Measurements from ENCODE around the gene ADCY3.

DNA sequence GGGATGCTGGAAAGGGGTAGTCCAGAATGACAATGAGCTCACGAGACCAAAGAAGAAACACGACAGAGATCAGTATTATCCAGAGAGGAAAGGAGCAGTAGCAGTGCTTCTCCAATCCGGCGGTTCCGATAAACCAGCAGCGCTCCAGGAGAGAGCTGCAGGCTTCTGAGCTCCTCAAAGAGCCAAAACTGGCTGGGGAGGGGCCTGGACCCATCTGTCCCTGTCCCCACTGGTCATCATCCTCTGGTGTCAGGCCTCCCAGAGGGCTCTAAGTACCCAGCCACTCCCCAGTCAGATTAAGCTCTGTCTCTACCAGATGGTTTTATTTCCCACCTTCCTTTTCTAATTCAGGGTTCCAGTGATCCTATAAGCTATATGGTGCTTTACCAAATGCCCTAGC, 28.5 kb upstream of the ADCY3 start:
- no peak for TF ChIP-seq CTCF (CRISPR knock-in tag; IDR thresholded peaks at IDR 0.05)
- TF ChIP-seq PRPF4 (IDR thresholded peaks at IDR 0.05; ENCODE audit: low read depth, low read length, poor library complexity, severe bottlenecking) = no peak

All from HepG2 (cell line).